WI38 (cell line): ENCODE measurements around the gene MRTFB.

Experiments
- H3K4me3 ChIP-seq: 2 replicates; pipeline ENCODE4 v1.5.1; 2011; ENCODE audit warnings: low read depth, mild to moderate bottlenecking, control low read depth, low read length
- CTCF ChIP-seq: IDR thresholded peaks from 2 replicates; pipeline ENCODE4 v1.5.1; 2012; ENCODE audit warnings: low read depth, mild to moderate bottlenecking, control low read depth, low read length

Gene MRTFB

GRCh38 chr16:14111713-14112538 is 40.8 kb downstream of the MRTFB start:
- no peak overlapping the region for H3K4me3 ChIP-seq
- TF ChIP-seq CTCF: no peak

GRCh38 chr16:14112539-14112856 is 41.4 kb downstream of the MRTFB start:
- no peak overlapping the region for H3K4me3 ChIP-seq

GRCh38 chr16:14113344-14113743 is 42.2 kb downstream of the MRTFB start:
- no peak for TF ChIP-seq CTCF
- H3K4me3 ChIP-seq: no peak overlapping the region

More at GRCh38 chr16:14112539-14112856, 41.4 kb downstream of the MRTFB start:
- no peak for TF ChIP-seq CTCF

GRCh38 chr16:14117051-14117450 is 45.9 kb downstream of the MRTFB start:
- TF ChIP-seq CTCF: no peak
- no peak overlapping the region for H3K4me3 ChIP-seq

- H3K4me3 ChIP-seq: no peak overlapping the region
- TF ChIP-seq CTCF: no peak
These were observed 48.7 kb downstream of the MRTFB start for GRCh38 chr16:14119799-14120198.

GRCh38 chr16:14120335-14120734 is 49.2 kb downstream of the MRTFB start:
- no peak overlapping the region for H3K4me3 ChIP-seq
- no peak for TF ChIP-seq CTCF

- TF ChIP-seq CTCF: no peak
- no peak overlapping the region for H3K4me3 ChIP-seq
These were observed 50.0 kb downstream of the MRTFB start for GRCh38 chr16:14121142-14121541.
